Measurements from ENCODE around the gene STON1.
"Not testable (repeated sequence)": the region's sequence is repeated elsewhere in the genome, so short reads cannot be mapped to it uniquely, and the experiment has no call there.

STON1 gene

GRCh38 chr2:48530033-48530811 lies at the start of gene STON1:
TSS of gene STON1 (plus strand) at chr2:48530154. CDS start at chr2:48580634, 50,480 bp downstream.
- DNase-seq: peak; percentile 33

- no peak for DNase-seq
These were observed 49.4 kb upstream of the STON1 start for GRCh38 chr2:48480526-48480925.

GRCh38 chr2:48482313-48482712 lies 47.6 kb upstream of the STON1 start:
- no peak for DNase-seq

GRCh38 chr2:48482769-48483168 lies 47.2 kb upstream of the STON1 start:
- peak; percentile 37 for DNase-seq

GRCh38 chr2:48483506-48483905 lies 46.4 kb upstream of the STON1 start:
- DNase-seq: no peak

- DNase-seq: no peak
These were observed 46.0 kb upstream of the STON1 start for GRCh38 chr2:48483916-48484315.

- DNase-seq: no peak
These were observed 41.4 kb upstream of the STON1 start for GRCh38 chr2:48488545-48488944.

GRCh38 chr2:48496849-48497248 lies 33.1 kb upstream of the STON1 start:
- no peak for DNase-seq

- DNase-seq: no peak
These were observed 25.2 kb upstream of the STON1 start for GRCh38 chr2:48504647-48505327.

- no peak for DNase-seq
These were observed 22.8 kb upstream of the STON1 start for GRCh38 chr2:48507111-48507510.

- no peak for DNase-seq
These were observed 21.4 kb upstream of the STON1 start for GRCh38 chr2:48508461-48509124.

- no peak for DNase-seq
These were observed 19.6 kb upstream of the STON1 start for GRCh38 chr2:48510329-48510728.

- DNase-seq: no peak
These were observed 18.0 kb upstream of the STON1 start for GRCh38 chr2:48511849-48512470.

- no peak for DNase-seq
These were observed 17.4 kb upstream of the STON1 start for GRCh38 chr2:48512571-48512970.

GRCh38 chr2:48514348-48515003 lies 15.5 kb upstream of the STON1 start:
- DNase-seq: no peak

- DNase-seq: no peak
These were observed 14.4 kb upstream of the STON1 start for GRCh38 chr2:48515513-48515985.

- DNase-seq: no peak
These were observed 10.4 kb upstream of the STON1 start for GRCh38 chr2:48519593-48519992.

GRCh38 chr2:48524756-48525155 lies 5.2 kb upstream of the STON1 start:
- not testable (repeated sequence) for DNase-seq

- no peak for DNase-seq
These were observed 4.5 kb upstream of the STON1 start for GRCh38 chr2:48525269-48525943.

- no peak for DNase-seq
These were observed 2.6 kb upstream of the STON1 start for GRCh38 chr2:48527226-48527885.

- no peak for DNase-seq
These were observed 1.5 kb upstream of the STON1 start for GRCh38 chr2:48528431-48528830.

GRCh38 chr2:48529194-48529593 lies 760 bp upstream of the STON1 start:
- DNase-seq: peak; percentile 56

Measured in NCI-H345 (cell line).